ENCODE measurements around the gene BASP1. TPM values are rescaled to one million over a fixed set of nuclear protein-coding genes. Genes with fewer than 3 reads are reported as not detected.

Gene BASP1
- total RNA-seq, 4 donors from 2014 or later, result 21.5 to 64.8 (median 26.7) TPM

DNA sequence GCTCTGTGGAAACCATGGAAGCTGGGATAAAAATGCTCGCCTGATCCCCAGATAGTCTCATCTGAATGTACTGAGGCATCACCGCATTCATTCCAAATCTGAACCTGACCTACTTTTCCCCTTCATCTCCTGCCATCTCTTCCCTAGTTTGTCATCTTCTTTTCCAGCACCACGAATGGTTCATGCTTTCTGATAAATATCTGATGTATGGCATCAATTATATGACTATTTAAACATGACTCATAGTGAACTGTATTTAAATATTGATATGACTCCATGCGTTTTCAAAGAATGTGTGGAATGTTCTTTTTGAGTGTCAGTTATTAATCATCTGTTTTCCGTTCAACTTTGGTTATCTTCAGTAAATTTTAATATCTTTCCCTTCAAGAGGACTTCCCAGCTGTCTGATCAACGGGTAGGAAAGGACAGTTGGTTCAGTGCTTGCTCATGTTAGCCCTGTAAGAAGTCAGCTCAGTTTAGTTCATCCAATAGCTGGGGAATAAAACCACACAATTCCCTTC, 21.1 kb downstream of the BASP1 start:
- H3K36me3 ChIP-seq, result no peaks in the 10 kb centered on the region
- H3K27me3 ChIP-seq, result no peaks in the 10 kb centered on the region
- H3K4me1 ChIP-seq, result no peaks in the 10 kb centered on the region
- no peak overlapping the region for H3K4me3 ChIP-seq
- H3K27ac ChIP-seq, result no peak overlapping the region
- no peaks in the 10 kb centered on the region for H3K9me3 ChIP-seq
- no peak for TF ChIP-seq POLR2A (IDR thresholded peaks at IDR 0.05)
- TF ChIP-seq, protein P1, sequence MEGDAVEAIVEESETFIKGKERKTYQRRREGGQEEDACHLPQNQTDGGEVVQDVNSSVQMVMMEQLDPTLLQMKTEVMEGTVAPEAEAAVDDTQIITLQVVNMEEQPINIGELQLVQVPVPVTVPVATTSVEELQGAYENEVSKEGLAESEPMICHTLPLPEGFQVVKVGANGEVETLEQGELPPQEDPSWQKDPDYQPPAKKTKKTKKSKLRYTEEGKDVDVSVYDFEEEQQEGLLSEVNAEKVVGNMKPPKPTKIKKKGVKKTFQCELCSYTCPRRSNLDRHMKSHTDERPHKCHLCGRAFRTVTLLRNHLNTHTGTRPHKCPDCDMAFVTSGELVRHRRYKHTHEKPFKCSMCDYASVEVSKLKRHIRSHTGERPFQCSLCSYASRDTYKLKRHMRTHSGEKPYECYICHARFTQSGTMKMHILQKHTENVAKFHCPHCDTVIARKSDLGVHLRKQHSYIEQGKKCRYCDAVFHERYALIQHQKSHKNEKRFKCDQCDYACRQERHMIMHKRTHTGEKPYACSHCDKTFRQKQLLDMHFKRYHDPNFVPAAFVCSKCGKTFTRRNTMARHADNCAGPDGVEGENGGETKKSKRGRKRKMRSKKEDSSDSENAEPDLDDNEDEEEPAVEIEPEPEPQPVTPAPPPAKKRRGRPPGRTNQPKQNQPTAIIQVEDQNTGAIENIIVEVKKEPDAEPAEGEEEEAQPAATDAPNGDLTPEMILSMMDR (IDR thresholded peaks at IDR 0.05), result no peak
- intact Hi-C loops (cut with DNase I; ENCODE audit: low total_unique reads), result no loop called here
- no peak for DNase-seq

DNA sequence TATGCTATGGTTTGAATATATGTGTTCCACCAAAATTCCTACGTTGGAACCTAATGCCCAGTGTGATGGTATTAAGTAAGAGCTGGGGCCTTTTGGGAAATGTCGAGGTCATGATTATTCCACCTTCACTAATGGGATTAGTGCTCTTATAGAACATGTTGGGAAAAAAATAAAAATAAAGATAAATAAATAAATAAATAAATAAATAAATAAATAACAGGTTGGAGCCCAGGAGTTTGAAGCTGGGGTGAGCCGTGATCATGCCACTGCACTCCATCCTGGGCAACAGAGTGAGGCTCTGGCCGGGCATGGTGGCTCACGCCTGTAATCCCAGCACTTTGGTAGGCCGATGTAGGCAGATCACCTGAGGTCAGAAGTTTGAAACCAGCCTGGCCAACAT, 22.5 kb downstream of the BASP1 start:
- DNase-seq, result no peak
- Histone ChIP-seq H3K4me3 (no peak overlapping the region), H3K27me3 (no peaks in the 10 kb centered on the region), H3K36me3 (no peaks in the 10 kb centered on the region), H3K27ac (no peak overlapping the region), H3K9me3 (no peaks in the 10 kb centered on the region), H3K4me1 (no peaks in the 10 kb centered on the region)
- TF ChIP-seq POLR2A (IDR thresholded peaks at IDR 0.05), result no peak
- TF ChIP-seq, protein P1 (IDR thresholded peaks at IDR 0.05), result no peak
- intact Hi-C loops (cut with DNase I; ENCODE audit: low total_unique reads), result no loop called here

DNA sequence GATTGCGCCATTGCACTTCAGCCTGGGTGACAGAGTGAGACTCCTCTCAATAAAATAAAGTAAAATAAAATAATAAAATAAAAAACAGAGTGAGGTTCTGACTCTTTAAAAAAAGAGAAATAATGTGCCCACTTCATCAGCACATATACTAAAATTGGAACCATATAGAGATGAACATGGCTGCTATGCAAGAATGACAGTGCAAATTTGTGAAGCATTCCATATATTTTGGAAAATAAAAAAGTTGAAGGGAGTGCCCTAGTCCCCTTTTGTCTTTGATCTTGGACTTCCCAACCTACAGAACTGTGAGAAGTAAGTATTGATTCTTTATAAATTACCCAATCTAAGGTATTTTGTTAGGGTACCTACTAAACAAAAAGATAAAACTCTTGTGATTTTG, 23.1 kb downstream of the BASP1 start:
- intact Hi-C loops (cut with DNase I; ENCODE audit: low total_unique reads), result no loop called here
- DNase-seq, result no peak

DNA sequence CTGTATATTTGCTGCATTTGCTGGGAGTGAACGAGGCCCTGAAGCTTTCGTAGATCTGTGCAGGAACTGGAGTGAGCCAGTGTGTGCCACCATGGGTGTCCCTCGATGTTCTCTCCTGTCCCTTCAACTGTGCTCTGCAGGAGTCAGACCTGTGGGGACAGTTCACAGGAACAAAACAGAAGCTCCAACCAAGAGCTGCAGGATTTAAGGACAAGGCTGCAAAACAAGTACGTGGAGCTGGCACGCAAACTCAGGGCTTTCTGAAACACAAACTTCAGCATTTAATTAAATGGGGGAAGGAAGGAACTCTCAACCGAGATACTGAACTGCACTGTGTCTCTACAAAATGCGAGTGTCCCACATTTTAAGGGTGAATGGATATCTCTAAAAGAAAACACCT, 24.2 kb downstream of the BASP1 start:
- no peaks in the 10 kb centered on the region for H3K27me3 ChIP-seq
- H3K36me3 ChIP-seq, result no peaks in the 10 kb centered on the region
- H3K27ac ChIP-seq, result no peak overlapping the region
- TF ChIP-seq POLR2A (IDR thresholded peaks at IDR 0.05), result no peak
- TF ChIP-seq, protein P1 (IDR thresholded peaks at IDR 0.05), result no peak
- intact Hi-C loops (cut with DNase I; ENCODE audit: low total_unique reads), result no loop called here
- H3K4me3 ChIP-seq, result no peak overlapping the region
- no peaks in the 10 kb centered on the region for H3K9me3 ChIP-seq
- H3K4me1 ChIP-seq, result no peaks in the 10 kb centered on the region
- DNase-seq, result no peak

More for the DNA sequence above, 23.1 kb downstream of the BASP1 start:
- Histone ChIP-seq H3K4me3 (no peak overlapping the region), H3K4me1 (no peaks in the 10 kb centered on the region), H3K27me3 (no peaks in the 10 kb centered on the region), H3K36me3 (no peaks in the 10 kb centered on the region), H3K9me3 (no peaks in the 10 kb centered on the region), H3K27ac (no peak overlapping the region)
- TF ChIP-seq POLR2A (IDR thresholded peaks at IDR 0.05), result no peak
- TF ChIP-seq, protein P1 (IDR thresholded peaks at IDR 0.05), result no peak

DNA sequence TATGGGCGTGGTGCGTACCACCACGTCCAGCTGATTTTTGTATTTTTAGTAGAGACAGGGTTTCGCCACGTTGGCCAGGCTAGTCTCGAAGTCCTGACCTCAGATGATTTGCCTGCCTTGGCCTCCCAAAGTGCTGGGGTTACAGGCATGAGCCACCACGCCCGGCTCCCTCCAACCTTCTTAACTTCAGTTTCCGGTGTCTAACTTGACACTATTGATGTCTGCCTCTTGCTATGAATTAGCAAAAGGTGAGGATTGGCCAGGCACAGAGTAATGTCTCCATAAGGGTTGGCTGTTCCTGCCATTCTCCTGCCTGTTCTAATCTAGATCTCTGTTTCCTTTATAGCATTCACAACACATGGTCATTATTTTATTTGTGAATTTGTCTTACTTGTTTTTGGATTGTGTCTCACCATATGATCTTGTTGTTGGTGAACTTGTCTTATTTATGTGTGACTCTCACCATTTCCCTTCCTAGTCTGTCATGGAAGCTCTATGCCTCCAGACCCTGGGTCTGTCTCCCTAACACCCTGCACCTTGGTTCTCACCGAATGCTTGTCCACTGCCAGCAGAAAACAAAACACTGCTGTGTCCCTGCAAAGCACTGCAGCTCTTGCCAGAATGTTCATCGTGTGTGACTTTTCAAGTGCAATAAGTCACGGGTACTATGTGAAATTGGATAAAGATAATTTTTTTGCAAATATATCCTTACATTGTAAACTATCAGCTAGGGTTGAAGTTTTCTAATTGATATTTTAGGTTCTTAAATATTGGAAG, 26.0 kb downstream of the BASP1 start:
- Histone ChIP-seq H3K9me3 (no peaks in the 10 kb centered on the region), H3K27ac (no peak overlapping the region), H3K27me3 (no peaks in the 10 kb centered on the region), H3K4me1 (no peaks in the 10 kb centered on the region), H3K4me3 (no peak overlapping the region), H3K36me3 (no peaks in the 10 kb centered on the region)
- TF ChIP-seq POLR2A (IDR thresholded peaks at IDR 0.05), result no peak
- TF ChIP-seq, protein P1 (IDR thresholded peaks at IDR 0.05), result no peak
- no peak for DNase-seq
- intact Hi-C loops (cut with DNase I; ENCODE audit: low total_unique reads), result no loop called here
